ENCODE measurements around the gene TSC22D2.

The TSC22D2 gene

GRCh38 chr3:150455341-150455740 lies 47.2 kb downstream of the TSC22D2 start:
- Histone ChIP-seq H3K4me1 (ENCODE audit: insufficient read depth, low read length, poor library complexity, severe bottlenecking) (no peaks in the 10 kb centered on the region), H2AFZ (ENCODE audit: low read length) (no peak overlapping the region), H3K9me2 (replicated peaks; ENCODE audit: low read depth, low read length) (no peaks in the 10 kb centered on the region), H3K79me2 (ENCODE audit: insufficient read depth, low read length) (peaks cover 49% of the 10 kb centered on the region), H3K27me3 (ENCODE audit: insufficient read depth, low read length, poor library complexity, severe bottlenecking) (no peaks in the 10 kb centered on the region), H3K9ac (ENCODE audit: low read depth, low read length, poor library complexity, severe bottlenecking) (no peak overlapping the region), H3K4me3 (ENCODE audit: low read length, poor library complexity, severe bottlenecking) (no peak overlapping the region), H3K9me3 (ENCODE audit: insufficient read depth, low read depth, low read length) (no peaks in the 10 kb centered on the region), H3F3A (ENCODE audit: low read depth) (no peaks in the 10 kb centered on the region), H3K4me2 (ENCODE audit: low read depth, low read length, poor library complexity, severe bottlenecking) (no peak overlapping the region), H4K20me1 (ENCODE audit: insufficient read depth, low read length, poor library complexity, severe bottlenecking) (peaks cover 13% of the 10 kb centered on the region), H3K36me3 (ENCODE audit: insufficient read depth, low read length) (peaks cover 41% of the 10 kb centered on the region)
- TF ChIP-seq CTCF (conservative IDR thresholded peaks at IDR 0.05; ENCODE audit: low read length) (no peak), EZH2phosphoT487 (IDR thresholded peaks at IDR 0.05; ENCODE audit: borderline replicate concordance) (no peak)

GRCh38 chr3:150458001-150458400 lies 49.9 kb downstream of the TSC22D2 start:
- Histone ChIP-seq H3F3A (ENCODE audit: low read depth) (no peaks in the 10 kb centered on the region), H3K4me2 (ENCODE audit: low read depth, low read length, poor library complexity, severe bottlenecking) (no peak overlapping the region), H3K9me2 (replicated peaks; ENCODE audit: low read depth, low read length) (no peaks in the 10 kb centered on the region), H3K79me2 (ENCODE audit: insufficient read depth, low read length) (peaks cover 23% of the 10 kb centered on the region; the same call in 1 of the 2 replicates), H4K20me1 (ENCODE audit: insufficient read depth, low read length, poor library complexity, severe bottlenecking) (no peaks in the 10 kb centered on the region), H3K27me3 (ENCODE audit: insufficient read depth, low read length, poor library complexity, severe bottlenecking) (no peaks in the 10 kb centered on the region), H3K4me1 (ENCODE audit: insufficient read depth, low read length, poor library complexity, severe bottlenecking) (no peaks in the 10 kb centered on the region), H3K4me3 (ENCODE audit: low read length, poor library complexity, severe bottlenecking) (no peak overlapping the region), H3K36me3 (ENCODE audit: insufficient read depth, low read length) (peaks cover 39% of the 10 kb centered on the region), H3K9ac (ENCODE audit: low read depth, low read length, poor library complexity, severe bottlenecking) (no peak overlapping the region), H3K9me3 (ENCODE audit: insufficient read depth, low read depth, low read length) (no peaks in the 10 kb centered on the region), H2AFZ (ENCODE audit: low read length) (no peak overlapping the region)
- TF ChIP-seq CTCF (conservative IDR thresholded peaks at IDR 0.05; ENCODE audit: low read length) (no peak), EZH2phosphoT487 (IDR thresholded peaks at IDR 0.05; ENCODE audit: borderline replicate concordance) (no peak)

- no peak overlapping the region for H3K4me2 ChIP-seq (ENCODE audit: low read depth, low read length, poor library complexity, severe bottlenecking)
- TF ChIP-seq EZH2phosphoT487 (IDR thresholded peaks at IDR 0.05; ENCODE audit: borderline replicate concordance) = no peak
- no peak for TF ChIP-seq CTCF (conservative IDR thresholded peaks at IDR 0.05; ENCODE audit: low read length)
- no peak overlapping the region for H3K9ac ChIP-seq (ENCODE audit: low read depth, low read length, poor library complexity, severe bottlenecking)
Measured at GRCh38 chr3:150460484-150460883, 52.4 kb downstream of the TSC22D2 start.

More at GRCh38 chr3:150460484-150460883, 52.4 kb downstream of the TSC22D2 start:
- no peaks in the 10 kb centered on the region for H4K20me1 ChIP-seq (ENCODE audit: insufficient read depth, low read length, poor library complexity, severe bottlenecking)
- no peak overlapping the region for H3K4me3 ChIP-seq (ENCODE audit: low read length, poor library complexity, severe bottlenecking)
- no peaks in the 10 kb centered on the region for H3F3A ChIP-seq (ENCODE audit: low read depth)
- no peaks in the 10 kb centered on the region for H3K9me2 ChIP-seq (replicated peaks; ENCODE audit: low read depth, low read length)
- H3K27me3 ChIP-seq (ENCODE audit: insufficient read depth, low read length, poor library complexity, severe bottlenecking) = no peaks in the 10 kb centered on the region
- H3K4me1 ChIP-seq (ENCODE audit: insufficient read depth, low read length, poor library complexity, severe bottlenecking) = no peaks in the 10 kb centered on the region
- no peak overlapping the region for H2AFZ ChIP-seq (ENCODE audit: low read length)
- peaks cover 1% of the 10 kb centered on the region; the same call in 1 of the 2 replicates for H3K79me2 ChIP-seq (ENCODE audit: insufficient read depth, low read length)
- no peaks in the 10 kb centered on the region for H3K9me3 ChIP-seq (ENCODE audit: insufficient read depth, low read depth, low read length)
- peaks cover 39% of the 10 kb centered on the region for H3K36me3 ChIP-seq (ENCODE audit: insufficient read depth, low read length)
